ENCODE results near the gene LRRC75A.

- no peak for TF ChIP-seq CTCF (IDR thresholded peaks at IDR 0.05; ENCODE audit: low read length)
- TF ChIP-seq EZH2 (IDR thresholded peaks at IDR 0.05; ENCODE audit: borderline replicate concordance, low read length): no peak
These were observed 1.6 kb upstream of the LRRC75A start for GRCh38 chr17:16493531-16494046.
